Muscle of arm (tissue), 12 donors: ENCODE measurements around the gene COPS8. TPM values are rescaled to one million over a fixed set of nuclear protein-coding genes. Genes with fewer than 3 reads are reported as not detected.
A peak's percentile ranks its signal among the peaks of the same experiment; 100 is the strongest.

Source experiments
- DNase-seq: peaks from one replicate; pipeline ENCODE4 v3.0.0-alpha.2; 2013
- polyA plus RNA-seq, 12 donors: library from polyadenylated mRNA; unstranded; fragments of 120-200 nt; gene quantifications; one replicate each; pipeline ENCODE4 v1.2.1, GENCODE V29; 2013; ENCODE audit not compliant: insufficient read length in 12 of 12

COPS8 gene
- polyA plus RNA-seq, 12 donors = 24.4 to 67.9 (median 63.3) TPM; not detected in 1

DNA sequence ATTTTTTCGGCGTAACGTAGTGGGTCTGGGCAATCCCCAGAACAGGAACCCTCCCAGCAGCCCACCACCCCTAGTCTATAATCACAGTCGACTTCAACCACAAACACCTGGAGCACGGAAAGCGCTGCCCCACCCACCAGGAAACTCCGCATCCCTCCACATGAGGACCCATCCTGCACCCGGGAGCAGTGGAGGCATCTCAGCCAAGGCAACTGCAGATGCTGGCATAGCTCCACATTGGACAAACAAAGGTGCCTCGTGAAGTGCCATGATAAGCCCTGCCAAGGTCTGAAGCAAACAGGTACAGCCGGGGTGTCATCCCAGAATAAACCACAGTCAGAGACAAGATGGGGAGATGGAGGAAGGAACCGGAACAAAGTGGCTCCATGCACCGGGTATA lies 24.3 kb upstream of the COPS8 start:
- DNase-seq = no peak

DNA sequence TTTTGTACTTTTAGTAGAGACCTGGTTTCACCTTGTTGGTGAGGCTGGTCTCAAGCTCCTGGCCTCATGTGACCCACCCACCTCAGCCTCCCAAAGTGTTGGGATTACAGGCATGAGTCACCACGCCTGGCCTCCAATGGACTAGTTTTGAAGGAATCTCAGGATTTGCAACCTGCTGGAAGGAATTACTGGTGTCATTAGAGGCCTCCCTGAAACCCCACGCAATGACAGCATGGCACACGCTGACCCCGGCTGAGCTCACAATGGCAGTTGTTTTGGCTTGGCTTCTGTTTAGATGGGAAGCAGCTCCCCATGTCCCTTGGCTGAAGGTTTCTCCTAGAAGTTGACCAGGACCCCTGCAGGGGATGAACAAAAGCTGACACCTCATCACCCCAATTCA lies 23.1 kb upstream of the COPS8 start:
- no peak for DNase-seq

DNA sequence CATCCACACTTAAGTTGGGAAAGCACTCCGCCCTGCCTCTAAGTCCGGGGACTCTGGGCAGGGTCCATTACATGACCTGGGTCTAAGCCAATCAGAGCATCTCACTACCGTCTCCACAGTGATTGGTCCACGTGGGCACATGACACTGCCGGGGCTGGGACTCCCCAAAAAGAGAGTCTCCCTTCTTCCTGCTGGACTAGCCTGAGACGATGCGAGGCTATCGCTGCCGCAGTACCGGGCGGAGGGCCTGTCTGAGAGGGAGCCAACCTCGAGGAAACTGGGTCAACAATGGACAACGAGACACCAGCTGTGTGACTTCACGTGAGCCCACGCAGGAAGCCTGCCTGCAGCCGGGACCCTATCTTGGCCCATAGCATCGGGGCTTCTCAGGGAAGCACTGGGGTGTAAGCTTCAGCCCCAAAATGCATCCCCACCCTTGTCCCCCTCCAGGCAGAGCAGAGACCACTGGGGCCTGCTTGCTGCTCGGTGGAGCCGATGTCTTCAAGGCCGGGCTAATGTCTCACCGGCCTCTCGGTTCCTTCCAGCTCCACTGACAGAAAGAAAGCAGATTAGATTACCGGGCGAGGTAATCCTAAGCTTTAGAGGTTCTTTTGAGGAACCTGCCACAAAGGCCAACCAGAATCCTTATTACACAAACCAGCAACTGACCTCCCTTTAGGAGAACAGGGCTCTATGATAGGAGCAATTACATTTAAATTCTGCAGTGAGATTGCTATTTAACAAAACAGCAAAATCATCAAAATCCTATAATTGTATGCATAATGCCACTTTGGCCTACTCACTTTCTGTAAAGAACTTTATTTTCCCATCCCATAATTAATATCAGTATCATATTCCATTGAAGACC lies 21.3 kb upstream of the COPS8 start:
- no peak for DNase-seq

DNA sequence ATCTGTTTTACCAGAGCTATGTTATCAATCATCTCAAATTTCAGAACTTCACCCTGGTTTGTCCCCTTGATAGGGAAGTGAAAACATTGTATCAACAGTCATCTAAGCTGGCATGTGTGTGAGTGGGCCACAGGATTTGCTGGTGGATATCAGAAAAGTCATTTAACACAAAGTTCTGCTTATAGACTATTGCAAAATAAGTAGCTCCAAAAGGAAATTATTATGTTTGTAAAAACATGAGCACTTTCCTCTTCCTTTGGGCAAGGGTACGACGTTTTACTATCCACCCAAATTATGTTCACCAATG lies 20.7 kb upstream of the COPS8 start:
- no peak for DNase-seq

DNA sequence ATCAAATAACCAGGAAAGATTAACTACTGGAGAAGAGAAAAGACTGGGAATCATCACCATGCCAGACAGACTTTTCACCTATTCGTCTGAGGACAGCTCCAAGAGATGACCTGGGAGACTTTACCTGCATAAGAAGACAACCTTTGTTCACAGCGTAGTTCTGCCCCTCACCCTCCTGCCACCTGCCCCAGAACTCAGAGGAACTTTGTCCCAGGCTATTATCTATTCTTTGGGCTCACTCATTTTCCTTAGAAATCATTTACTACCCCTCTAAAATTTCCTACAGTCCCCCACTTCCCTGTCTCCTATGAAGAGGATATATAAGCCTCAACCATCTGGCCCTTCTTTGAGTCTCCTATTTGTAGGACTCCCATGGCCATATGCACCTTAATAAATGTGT lies 19.3 kb upstream of the COPS8 start:
- no peak for DNase-seq

DNA sequence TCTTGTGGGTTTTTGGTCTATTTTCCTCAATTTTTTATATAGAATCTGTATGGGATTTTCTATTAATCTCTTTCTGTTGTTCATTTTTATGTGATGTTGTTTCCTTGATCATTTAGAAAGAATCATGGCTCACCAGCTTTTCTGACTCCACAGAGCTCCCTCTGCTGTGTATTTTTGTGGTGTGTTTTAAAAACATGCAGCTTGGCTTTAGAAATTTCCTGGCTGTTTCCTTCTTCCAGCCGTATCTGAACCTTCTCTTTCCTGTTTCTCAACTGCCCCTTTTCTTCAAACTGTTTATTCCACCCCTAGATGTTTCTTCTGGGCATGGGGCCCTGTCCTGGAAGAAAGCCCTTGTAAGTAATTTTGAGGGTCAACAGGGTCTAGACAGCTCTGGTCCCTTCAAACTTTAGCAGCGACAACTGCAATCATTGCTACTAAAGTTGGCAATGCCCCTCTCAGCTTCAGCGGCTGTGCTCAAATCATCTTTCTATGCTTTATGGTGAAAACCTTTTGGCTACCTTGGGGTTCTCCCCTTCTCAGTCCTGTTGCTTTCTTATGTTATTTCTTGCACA lies 17.6 kb upstream of the COPS8 start:
- DNase-seq = no peak

DNA sequence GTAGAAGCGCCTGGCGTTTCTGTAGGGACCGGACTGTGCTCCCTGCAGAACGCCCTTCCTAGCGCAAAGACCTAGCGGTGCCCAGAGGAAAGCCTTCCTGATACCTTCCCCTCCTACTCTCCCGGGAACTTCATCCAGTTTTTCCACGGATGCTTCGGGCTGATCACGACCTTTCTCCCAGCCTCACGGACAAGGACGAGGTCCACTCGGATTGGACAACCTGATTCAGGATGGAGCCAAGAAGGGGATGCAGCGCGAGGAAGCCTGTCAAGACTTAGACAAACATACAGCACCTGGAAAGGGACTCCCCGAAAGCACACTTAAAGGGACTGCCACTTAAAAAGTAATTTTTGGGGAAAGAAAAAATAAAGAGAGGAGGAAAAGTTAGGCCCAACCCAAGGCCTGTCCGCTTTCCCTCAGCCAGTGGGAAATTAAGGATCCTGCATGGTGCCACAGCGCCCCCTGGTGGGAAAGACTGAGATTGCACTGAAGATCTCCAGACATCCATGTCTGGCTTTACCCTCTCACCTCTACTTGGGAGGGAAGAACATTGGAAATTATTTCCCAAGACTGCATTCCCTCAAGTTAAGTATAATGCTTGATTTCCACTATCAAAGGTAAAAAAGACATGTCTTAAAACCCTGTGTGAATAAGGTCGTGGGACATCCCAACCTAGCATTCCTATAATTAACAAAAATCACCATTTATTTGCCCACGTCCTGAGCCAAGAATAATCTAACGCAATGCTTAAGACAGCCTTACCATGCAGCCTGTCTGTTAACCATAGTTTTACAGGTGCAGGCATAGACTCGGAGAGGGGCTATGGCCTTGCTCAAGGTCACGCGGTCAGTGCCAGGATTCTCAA lies 13.4 kb upstream of the COPS8 start:
- DNase-seq = peak; percentile 72

DNA sequence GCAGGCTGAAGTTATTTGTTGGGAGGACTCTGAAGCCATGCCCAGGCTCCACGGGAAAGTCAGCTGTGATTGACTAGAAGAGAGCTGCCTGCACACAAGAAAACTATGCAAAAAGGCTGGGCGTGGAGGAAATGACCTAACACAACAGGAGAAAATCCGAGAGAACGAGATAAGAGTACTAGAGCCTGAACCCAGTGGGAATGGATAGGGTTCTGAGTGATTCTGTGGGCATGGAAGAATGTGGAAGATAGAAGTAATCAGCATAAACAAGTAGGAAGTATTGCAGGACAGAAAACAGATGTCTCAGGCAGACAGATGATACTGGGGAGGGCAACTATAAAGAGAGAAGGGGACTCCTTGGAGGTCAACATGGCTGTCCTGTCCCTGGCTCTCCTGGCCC lies 12.1 kb upstream of the COPS8 start:
- no peak for DNase-seq

DNA sequence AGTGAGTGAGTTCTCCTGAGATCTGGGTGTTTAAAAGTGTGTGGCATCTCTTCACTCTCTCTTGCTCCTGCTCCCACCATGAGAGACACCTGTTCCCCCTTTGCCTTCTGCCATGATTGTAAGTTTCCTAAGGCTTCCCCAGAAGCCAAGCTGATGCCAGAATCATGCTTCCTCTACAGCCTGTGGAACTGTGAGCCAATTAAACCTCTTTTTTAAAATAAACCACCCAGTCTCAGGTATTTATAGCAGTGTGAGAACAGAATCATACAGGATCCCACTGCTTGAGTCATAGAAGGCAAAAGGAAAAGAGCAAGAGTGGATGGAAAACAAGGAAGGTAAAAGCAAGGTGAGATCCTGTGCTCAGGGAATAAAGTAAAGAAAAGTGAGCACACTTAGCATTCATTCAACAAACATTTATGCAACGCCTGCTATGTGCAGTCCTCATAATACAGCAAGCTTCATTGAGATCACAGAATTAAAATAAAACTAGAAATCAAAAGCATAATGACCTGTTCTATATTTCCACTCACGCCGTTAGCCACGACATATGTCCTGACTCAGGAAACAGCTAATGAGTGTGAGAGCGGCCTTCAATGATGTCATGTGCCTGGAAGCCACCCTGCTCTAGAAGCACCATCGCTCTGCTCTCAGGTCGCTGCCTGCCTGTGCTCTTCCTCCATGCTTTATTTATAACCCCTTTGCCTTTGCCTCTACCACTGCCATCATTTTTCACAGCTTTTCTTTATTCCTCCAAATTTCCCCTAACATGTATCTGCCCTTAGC lies 11.3 kb upstream of the COPS8 start:
- no peak for DNase-seq

DNA sequence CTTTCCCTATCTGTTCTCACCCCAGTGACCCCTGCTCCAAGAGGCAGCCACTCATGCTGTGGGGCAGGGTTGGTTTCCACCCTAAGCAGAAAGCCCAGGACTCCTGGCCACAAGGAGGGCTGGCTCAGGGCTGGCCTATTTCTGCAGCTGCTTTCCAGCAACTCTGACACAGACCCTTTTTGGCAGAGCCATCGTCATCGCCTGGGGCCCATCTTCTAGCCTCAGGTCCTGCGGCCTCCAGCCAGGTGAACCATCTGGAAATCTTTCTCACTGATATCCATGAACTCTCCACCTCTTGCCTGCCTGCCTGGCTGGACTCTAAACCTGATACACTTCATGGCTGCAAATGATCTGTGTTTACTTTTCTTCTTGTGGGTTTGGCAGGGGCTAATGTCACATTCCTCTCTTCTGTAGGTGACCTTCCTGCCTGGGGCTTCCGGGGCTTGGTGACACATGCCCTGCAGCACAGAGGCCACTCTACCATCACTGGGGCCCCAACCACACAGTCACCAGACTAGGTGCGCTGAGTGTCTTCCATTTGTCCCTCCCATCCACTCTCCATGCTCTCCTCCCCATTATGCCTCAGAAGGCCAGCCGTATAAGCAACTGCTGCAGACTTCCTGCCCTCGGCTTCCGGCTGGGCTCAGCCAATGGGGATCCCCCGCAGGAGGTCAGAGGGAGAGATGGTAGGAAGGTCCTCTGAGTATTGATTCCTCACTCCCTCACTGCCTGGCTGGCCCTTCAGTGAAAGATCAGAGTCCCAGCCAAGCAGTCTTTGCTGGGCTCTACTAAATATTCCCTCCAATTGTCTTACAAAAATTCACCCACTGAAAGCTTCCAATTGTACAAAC lies 9.7 kb upstream of the COPS8 start:
- no peak for DNase-seq

DNA sequence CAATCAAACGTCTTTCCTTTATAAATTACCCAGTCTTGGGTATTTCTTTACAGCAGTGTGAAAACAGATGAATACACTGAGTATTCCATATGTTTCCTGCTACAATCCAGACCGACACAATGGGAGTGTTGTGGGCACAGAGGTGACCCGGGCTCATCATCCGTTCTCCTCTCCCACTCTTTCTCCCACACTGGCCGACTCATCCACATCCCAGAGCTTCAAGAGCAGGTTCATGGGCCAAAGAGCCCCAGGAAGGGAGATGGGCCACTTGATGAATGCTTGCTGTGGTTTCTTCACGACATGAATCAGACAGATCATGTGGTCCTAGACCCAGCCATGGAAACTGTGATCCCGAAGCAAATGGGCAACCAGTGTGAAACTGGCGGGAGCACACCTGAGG lies 4.1 kb upstream of the COPS8 start:
- no peak for DNase-seq

DNA sequence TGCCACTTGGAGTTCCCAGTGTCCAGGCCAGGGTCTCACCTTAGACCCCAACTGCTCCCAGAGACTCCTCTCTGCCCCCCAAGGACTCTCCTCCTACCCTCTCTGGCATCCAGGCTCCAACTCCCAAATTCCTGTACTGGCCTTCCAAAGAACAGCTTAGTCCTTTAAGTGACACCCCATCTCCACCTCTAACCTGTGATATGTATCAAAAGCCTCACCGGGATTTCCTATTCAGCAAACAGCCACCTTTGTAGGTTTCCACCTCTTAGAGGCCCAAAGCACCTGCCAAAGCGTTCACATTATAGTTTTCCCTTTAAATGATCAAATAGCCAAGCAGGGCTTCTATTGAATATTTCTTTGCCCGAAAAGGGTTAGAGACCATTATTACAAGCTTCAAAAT lies 2.7 kb upstream of the COPS8 start:
- no peak for DNase-seq

DNA sequence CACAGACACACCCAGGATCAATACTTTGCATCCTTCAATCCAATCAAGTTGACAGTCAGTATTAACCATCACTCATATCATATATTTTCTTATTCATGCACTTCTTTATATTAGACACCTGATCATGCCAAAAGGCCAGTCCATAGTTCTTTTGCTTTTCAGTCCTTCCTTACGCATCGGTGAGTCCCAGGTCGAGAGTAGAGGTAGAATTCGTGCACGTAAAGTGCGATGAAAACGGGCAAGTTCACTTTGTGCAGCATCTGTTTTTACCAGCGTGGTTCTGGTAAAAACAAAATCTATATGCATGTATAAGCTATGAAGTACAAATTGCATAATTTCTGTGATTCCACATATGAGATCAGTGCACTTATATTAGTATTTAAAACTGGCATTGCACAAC lies 1.2 kb upstream of the COPS8 start:
- DNase-seq = no peak

DNA sequence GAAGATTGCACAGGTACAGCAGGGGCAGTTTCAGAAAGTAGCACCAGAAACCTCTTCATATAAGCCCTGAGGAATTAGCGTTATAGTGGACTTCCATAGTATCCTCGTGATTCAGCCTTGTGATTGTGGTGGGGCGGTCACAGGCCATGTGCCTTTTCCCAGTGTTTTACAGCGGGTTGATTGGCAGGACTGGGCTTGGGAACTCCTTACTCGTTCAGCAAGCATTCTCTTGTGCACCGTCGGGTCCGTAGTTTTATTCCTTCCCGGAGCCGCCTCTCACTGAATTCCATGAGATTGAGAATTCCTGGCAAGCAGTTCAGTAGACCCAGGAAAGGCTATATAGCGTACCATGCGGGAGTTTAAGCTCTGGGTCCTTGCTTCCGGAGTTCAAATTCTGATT lies 5.2 kb downstream of the COPS8 start:
- no peak for DNase-seq

DNA sequence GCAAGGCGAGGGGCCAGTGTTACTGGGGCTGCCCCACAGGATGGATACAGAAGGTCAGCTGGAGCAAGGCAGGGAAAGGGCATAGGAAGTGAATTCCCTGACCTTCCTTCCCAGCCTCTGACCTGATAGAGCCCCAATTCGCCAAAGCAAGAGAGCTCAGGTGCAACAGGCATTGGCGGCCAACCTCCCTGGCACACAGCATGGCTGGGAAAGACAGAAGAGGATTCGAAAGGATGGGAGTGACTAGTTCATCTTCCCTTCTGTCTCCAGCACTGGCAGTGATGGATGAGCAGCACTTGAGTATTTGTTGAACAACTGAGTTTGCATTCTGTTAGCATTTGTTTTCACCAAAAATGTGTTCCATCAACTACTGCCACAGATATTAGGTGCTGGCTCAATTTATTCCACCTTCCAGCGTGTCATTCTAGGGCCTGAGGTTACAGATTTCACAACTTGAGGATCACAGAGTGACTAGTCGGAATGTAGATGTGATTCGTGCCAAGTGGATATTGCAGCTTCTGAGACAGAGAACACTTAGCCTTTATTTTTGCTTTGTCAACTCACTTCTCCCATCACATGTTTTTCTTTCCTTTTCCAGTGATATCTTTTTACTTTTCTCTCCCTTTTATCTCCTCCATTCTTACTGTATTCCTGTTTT lies 6.2 kb downstream of the COPS8 start:
- DNase-seq = no peak

DNA sequence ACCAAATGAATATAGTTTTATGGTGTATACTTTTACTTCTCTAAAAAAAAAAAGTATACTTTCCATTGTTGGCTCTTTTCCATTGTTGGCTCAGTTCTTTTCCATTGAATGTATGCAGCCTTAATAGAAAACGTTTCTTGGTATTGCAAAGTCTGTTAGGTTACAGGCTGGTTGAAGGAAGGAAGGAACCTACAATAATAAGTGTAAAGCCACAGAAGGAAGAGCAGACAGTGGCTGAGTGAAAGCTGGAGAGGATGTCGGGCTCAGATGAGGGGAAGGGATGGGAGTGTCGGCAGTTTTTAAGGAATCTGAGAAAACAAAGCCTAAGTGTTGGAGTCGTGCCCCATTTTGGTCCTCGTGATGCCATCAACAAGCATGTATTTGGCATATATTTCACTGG lies 6.8 kb downstream of the COPS8 start:
- DNase-seq = no peak

DNA sequence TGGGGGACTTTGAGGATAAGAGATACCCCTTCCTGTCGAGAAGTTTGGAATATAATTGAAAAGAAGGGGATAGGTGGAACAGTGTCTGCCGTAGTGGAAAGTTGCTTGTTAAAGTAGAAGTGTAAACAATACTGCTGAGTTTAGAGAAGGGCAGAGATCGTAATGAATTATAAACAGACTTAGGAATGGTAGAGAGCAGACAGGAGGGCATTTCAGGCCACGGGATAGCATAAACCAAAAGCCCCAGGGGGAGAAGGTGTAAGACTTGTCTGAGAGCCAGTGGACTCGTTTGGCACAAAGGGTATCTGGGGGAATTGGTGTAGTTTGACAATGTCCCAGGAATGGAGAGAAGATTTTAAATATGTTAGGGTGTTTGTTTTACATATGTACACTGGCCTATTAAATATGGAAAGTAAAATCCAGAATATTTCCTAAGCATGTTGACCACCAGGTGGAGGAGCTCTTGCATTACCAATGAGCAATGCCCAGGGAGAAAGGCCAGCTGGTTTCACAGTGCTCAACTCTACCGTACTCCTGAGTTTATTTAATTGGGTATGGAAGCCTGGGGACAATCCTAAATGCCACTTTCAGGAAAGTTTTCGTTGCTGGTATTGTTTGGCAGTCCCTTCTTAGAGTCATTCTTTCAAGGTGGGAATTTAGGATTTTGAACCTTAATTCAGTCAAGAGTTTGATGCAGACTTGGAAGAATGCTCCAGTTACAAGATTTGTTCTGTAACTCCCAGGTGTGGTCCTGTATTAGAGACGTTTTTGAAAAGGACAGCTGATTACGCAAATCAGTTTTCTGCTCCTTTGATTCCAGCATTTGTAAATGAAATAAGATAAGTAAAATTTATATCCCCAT lies 7.5 kb downstream of the COPS8 start:
- DNase-seq = peak; percentile 67

DNA sequence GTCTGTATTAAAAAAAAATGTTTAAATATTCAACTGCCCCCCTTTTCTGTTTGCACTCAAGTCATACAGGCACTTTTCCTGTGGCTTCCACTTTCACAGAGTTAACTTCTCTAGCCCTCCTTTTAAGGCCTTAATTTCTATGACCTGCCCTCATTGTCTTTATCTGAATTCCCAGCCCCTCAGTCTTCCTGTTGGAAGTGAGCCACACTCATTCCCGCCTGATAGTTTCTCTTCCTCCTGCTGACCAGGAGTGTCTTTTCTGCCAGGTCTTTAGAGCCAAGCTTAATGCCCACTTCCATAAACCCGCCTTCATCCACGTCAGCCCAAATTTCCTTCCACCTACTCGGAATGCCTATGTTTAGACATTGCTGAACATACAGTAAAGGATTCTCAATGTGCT lies 10.5 kb downstream of the COPS8 start:
- DNase-seq = no peak

DNA sequence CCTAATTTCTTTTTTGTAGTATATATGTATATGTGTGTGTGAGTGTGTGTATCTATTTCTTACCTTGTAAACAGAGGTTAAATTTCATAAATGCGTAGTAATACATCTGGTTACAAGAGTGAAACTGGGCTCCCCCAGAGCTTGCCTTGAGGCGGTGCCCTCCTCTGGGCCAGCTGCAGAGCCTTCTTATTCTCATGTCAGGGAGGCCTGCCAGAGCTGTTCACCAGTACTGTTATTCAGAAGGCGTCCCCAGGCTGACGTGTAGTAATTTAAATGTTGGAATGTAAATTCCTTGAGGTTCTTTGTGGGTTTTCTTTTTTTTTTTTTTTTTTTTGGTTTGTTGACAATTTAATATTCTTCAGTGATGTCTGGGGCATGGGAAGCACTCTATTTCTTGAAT lies 11.2 kb downstream of the COPS8 start:
- no peak for DNase-seq
